Measurements from ENCODE around the gene CXCR2. TPM values are rescaled to one million over a fixed set of nuclear protein-coding genes. Genes with fewer than 3 reads are reported as not detected.

CXCR2 gene
- total RNA-seq (2014; rRNA removed; shearing (Covaris generic)) (not detected in 2 replicates), total RNA-seq (2022) (not detected in 2 replicates), Bru-seq, nascent RNA (not detected), BruChase-seq, experiment 1, labeled RNA remaining after a 6-hour chase (not detected), BruChase-seq, experiment 2, labeled RNA remaining after a 2-hour chase (not detected)
- long read RNA-seq: 0 reads

GRCh38 chr2:218125626-218126080 is at the start of gene CXCR2:
CXCR2 (plus strand) TSS chr2:218126028; CDS start chr2:218134802, 8,774 bp downstream.
- no peak for DNase-seq (ENCODE audit: low spot score)
- intact Hi-C loops (cut with micrococcal nuclease; ENCODE audit: unreplicated experiment): no loop called here
- Histone ChIP-seq H3K4me3 (ENCODE audit: low read depth, low read length, poor library complexity, severe bottlenecking) (no peak within 1 kb of the TSS), H2AFZ (ENCODE audit: low read length) (no peak within 1 kb of the TSS), H3K9me2 (ENCODE audit: insufficient read depth, low read length) (no peaks in the 10 kb centered on the region), H3K79me2 (ENCODE audit: insufficient read depth, low read depth, low read length) (no peaks in the 10 kb centered on the region), H3K36me3 (ENCODE audit: insufficient read depth, low read length) (no peaks in the 10 kb centered on the region), H3K4me1 (ENCODE audit: insufficient read depth, low read length, poor library complexity, severe bottlenecking) (no peaks in the 10 kb centered on the region), H3K4me2 (ENCODE audit: low read length) (no peak within 1 kb of the TSS), H3K9me3 (ENCODE audit: low read length) (peaks cover 5% of the 10 kb centered on the region; the same call in 1 of the 2 replicates), H3K27ac (ENCODE audit: low read depth, low read length, poor library complexity, severe bottlenecking) (no peak within 1 kb of the TSS), H4K20me1 (ENCODE audit: insufficient read depth, low read length) (no peaks in the 10 kb centered on the region)
- CTCF ChIA-PET (ENCODE audit: unreplicated experiment): no interaction called here
- BruUV-seq (replicated peaks): no TSS peak
- POLR2A ChIA-PET: no interaction called here
- TF ChIP-seq CTCF (conservative IDR thresholded peaks at IDR 0.05; ENCODE audit: low read length) (no peak), EZH2phosphoT487 (IDR thresholded peaks at IDR 0.05; ENCODE audit: borderline replicate concordance, low read depth, low read length) (no peak)

DNA sequence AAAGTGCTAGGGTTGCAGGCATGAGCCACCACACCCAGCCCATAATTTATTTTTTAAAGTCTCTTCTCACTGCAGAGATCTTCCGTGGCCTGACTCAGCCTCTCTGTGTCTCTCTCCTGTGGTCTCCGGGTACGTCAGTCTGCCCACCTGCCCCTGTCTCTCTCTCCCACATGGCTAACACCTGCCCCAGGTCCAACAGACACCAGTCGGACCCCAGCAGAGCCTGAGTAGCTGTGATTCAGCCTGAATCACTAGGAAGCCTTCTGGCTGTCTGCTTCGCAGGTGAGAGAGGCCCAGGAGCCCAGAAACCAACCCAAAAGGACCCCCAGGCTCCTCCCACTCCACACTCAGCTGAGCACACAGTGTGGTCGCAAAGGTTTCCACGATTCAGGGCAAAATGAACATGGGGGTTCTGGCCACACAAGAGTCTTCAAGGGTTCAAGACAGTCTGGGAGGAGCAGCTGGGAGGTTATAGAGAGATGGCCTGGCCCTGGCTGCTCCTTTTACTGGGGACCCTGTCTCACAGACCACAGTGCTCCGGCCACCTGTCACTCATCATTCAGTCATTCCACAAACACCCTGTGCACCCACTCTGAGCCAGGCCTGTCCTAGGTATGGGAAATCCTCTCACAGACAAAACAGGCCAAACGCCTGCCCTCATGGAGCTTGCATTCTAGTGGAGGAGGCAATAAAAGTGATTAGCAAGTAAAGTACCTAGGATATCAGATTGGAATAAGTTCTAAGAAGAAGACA is 48.2 kb upstream of the CXCR2 start:
- no peak for TF ChIP-seq CTCF (conservative IDR thresholded peaks at IDR 0.05; ENCODE audit: low read length)
- Histone ChIP-seq H3K4me1 (ENCODE audit: insufficient read depth, low read length, poor library complexity, severe bottlenecking) (peaks cover 14% of the 10 kb centered on the region), H3K9me3 (ENCODE audit: low read length) (no peaks in the 10 kb centered on the region), H4K20me1 (ENCODE audit: insufficient read depth, low read length) (no peaks in the 10 kb centered on the region), H3K36me3 (ENCODE audit: insufficient read depth, low read length) (no peaks in the 10 kb centered on the region), H3K79me2 (ENCODE audit: insufficient read depth, low read depth, low read length) (no peaks in the 10 kb centered on the region), H3K9me2 (ENCODE audit: insufficient read depth, low read length) (no peaks in the 10 kb centered on the region), H3K4me2 (ENCODE audit: low read length) (no peak overlapping the region), H3K4me3 (ENCODE audit: low read depth, low read length, poor library complexity, severe bottlenecking) (no peak overlapping the region), H2AFZ (ENCODE audit: low read length) (no peak overlapping the region), H3K27ac (ENCODE audit: low read depth, low read length, poor library complexity, severe bottlenecking) (no peak overlapping the region)
- DNase-seq (ENCODE audit: low spot score): no peak
- BruUV-seq (replicated peaks): no TSS peak
- CTCF ChIA-PET (ENCODE audit: unreplicated experiment): no interaction called here
- POLR2A ChIA-PET: interaction anchor here (0.6 kb wide), 1 partner anchor 353 kb away, joined by 3 read pairs; no protein-coding TSS in a partner anchor
- intact Hi-C loops (cut with micrococcal nuclease; ENCODE audit: unreplicated experiment): no loop called here

Measured in OCI-LY7 (cell line).